OCI-LY1 (cell line): Measurements from ENCODE around the gene SENP8.

ENCODE experiments used
- CTCF ChIP-seq: fragments of 200-600 bp; sonication (generic), shearing (Covaris generic); IDR thresholded peaks from 2 replicates; pipeline ENCODE4 v1.5.1; 2017; ENCODE audit warnings: mild to moderate bottlenecking, antibody characterized with exemption, low read length, moderate library complexity, mixed read lengths
- EZH2 ChIP-seq: fragments of 200-600 bp; sonication (generic), shearing (Covaris generic); IDR thresholded peaks from 2 replicates; pipeline ENCODE4 v1.8.0; 2017; ENCODE audit warnings: borderline replicate concordance, mixed run types, mild to moderate bottlenecking, antibody characterized with exemption, low read length, moderate library complexity, mixed read lengths

DNA sequence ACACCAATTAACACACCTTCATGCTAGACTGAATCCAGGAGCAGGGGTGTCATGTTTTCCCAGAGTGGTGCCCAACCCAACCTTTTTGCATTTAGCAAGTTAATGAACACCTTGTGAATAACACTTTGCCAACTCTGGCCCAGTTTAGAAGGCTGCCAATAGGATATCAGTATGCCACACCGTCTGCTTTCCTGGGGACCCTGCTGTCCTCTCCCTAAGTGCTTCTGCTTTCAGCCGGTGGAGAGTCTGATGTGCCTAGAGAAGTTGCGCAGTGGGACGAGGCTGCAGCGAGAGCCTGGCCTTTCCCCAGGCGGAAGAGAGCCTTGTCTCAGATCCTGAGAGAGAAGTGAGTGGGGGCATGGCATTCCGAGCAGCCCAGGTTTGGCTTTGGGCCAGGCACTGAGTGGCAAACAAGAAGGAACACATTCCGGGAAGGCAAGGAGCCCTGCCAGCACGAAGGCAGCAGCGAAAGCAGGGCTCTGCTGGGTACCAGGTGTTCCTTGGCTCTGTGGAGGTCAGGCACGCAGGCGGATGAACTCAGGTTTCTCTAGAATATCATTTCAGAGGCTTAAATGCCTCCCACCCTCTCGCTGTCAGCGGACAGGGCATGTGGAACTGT lies 36.9 kb downstream of the SENP8 start:
- no peak for TF ChIP-seq EZH2
- TF ChIP-seq CTCF, result no peak
